B cell (primary cell): ENCODE results near the gene SLC25A13. TPM values are rescaled to one million over a fixed set of nuclear protein-coding genes. Genes with fewer than 3 reads are reported as not detected.

ENCODE experiments used
- polyA plus RNA-seq: library from polyadenylated mRNA; depleted of rRNA; stranded (reverse); fragments of >200 nt; gene quantifications from 2 replicates; pipeline ENCODE4 v1.2.3, GENCODE V29; 2012
- small RNA-seq: library from RNA; depleted of rRNA; stranded (forward); fragments of <200 nt; gene quantifications from one replicate; pipeline ENCODE3, GENCODE V24; 2012; ENCODE audit warnings: low replicate concordance, low read depth; ENCODE audit not compliant: insufficient read length
- total RNA-seq, 2 donors: library from RNA; stranded (reverse); fragments of 120-200 nt in 1 of 2; gene quantifications; 1 replicate in 1 of 2; 2 replicates in 1 of 2; pipeline versions ENCODE4 v1.2.3 to v1.2.4, GENCODE V29; 2013 to 2022

Gene SLC25A13
- total and polyA plus RNA-seq, 2 donors (not counting 1 experiment from before 2014, with no cell fraction given): 12.5 to 30.9 TPM

Small RNAs within 50 kb of the gene (small RNA-seq; reads per million reads assigned to genes)
- gene AC084368.1: not detected
- not detected for gene MIR591
- not detected for gene RNU6-364P
- not detected for gene RNU6-532P
